Liver (tissue), 9 donors: ENCODE measurements around the gene IGF2. TPM values are rescaled to one million over a fixed set of nuclear protein-coding genes. Genes with fewer than 3 reads are reported as not detected.

Experiments used
- DNase-seq: peaks from one replicate; pipeline ENCODE4 v3.0.0-alpha.2; 2017; ENCODE audit warnings: low spot score
- H3K27ac ChIP-seq, 2 donors: one replicate each; pipeline ENCODE4 v1.7.0; 2013; ENCODE audit warnings: inconsistent platforms in 2 of 2, low read length in 2 of 2, control low read depth in 1 of 2, low read depth in 1 of 2, mild to moderate bottlenecking in 1 of 2
- H3K27me3 ChIP-seq, 4 donors: one replicate each; pipeline versions ENCODE4 v1.6.1 to v1.7.0; 2013; ENCODE audit warnings: low read length in 3 of 4, inconsistent platforms in 1 of 4, mild to moderate bottlenecking in 1 of 4, moderate library complexity in 1 of 4; ENCODE audit not compliant: control insufficient read depth in 4 of 4, insufficient read depth in 4 of 4
- H3K36me3 ChIP-seq, 4 donors: one replicate each; pipeline versions ENCODE4 v1.6.1 to v1.7.0; 2013; ENCODE audit warnings: low read length in 3 of 4, mild to moderate bottlenecking in 3 of 4, low read depth in 1 of 4, moderate library complexity in 1 of 4; ENCODE audit not compliant: control insufficient read depth in 4 of 4, insufficient read depth in 3 of 4
- H3K4me1 ChIP-seq, 4 donors: one replicate each; pipeline versions ENCODE4 v1.6.1 to v1.7.0; 2013; ENCODE audit warnings: low read length in 3 of 4, mild to moderate bottlenecking in 3 of 4, moderate library complexity in 1 of 4; ENCODE audit not compliant: control insufficient read depth in 4 of 4, insufficient read depth in 4 of 4
- H3K4me3 ChIP-seq, 3 donors: one replicate each; pipeline versions ENCODE4 v1.6.1 to v1.7.0; 2013; ENCODE audit warnings: low read length in 3 of 3, control low read depth in 1 of 3, low read depth in 1 of 3, mild to moderate bottlenecking in 1 of 3
- H3K9ac ChIP-seq, 2 donors: one replicate each; pipeline ENCODE4 v1.7.0; 2013; ENCODE audit warnings: low read length in 2 of 2, mild to moderate bottlenecking in 2 of 2, moderate library complexity in 2 of 2, control low read depth in 1 of 2, low read depth in 1 of 2
- H3K9me3 ChIP-seq, 4 donors: one replicate each; pipeline versions ENCODE4 v1.6.1 to v1.7.0; 2013; ENCODE audit warnings: low read length in 3 of 4; ENCODE audit not compliant: control insufficient read depth in 4 of 4
- EGR1 ChIP-seq, 2 donors: IDR thresholded peaks; 2 replicates each; pipeline ENCODE4 v1.6.1; 2016 to 2018; ENCODE audit warnings: antibody characterized with exemption in 2 of 2, low read depth in 2 of 2
- FOXA1 ChIP-seq: IDR thresholded peaks from 2 replicates; pipeline ENCODE4 v1.6.1; 2016; ENCODE audit warnings: antibody characterized with exemption
- FOXA2 ChIP-seq: IDR thresholded peaks from 2 replicates; pipeline ENCODE4 v1.6.1; 2016; ENCODE audit warnings: antibody characterized with exemption
- GABPA ChIP-seq, 2 donors: IDR thresholded peaks in 1 of 2; conservative IDR thresholded peaks in 1 of 2; 2 replicates each; pipeline ENCODE4 v1.6.1; 2016; ENCODE audit warnings: antibody characterized with exemption in 2 of 2, mild to moderate bottlenecking in 1 of 2, moderate library complexity in 1 of 2
- HNF4A ChIP-seq, 2 donors: conservative IDR thresholded peaks; 2 replicates each; pipeline ENCODE4 v1.6.1; 2016; ENCODE audit warnings: antibody characterized with exemption in 2 of 2, mild to moderate bottlenecking in 2 of 2
- HNF4G ChIP-seq: IDR thresholded peaks from 2 replicates; pipeline ENCODE4 v1.6.1; 2016; ENCODE audit warnings: antibody characterized with exemption
- JUND ChIP-seq, 2 donors: IDR thresholded peaks; 2 replicates each; pipeline ENCODE4 v1.6.1; 2016; ENCODE audit warnings: antibody characterized with exemption in 2 of 2
- NR2F2 ChIP-seq: IDR thresholded peaks from 2 replicates; pipeline ENCODE4 v1.6.1; 2016; ENCODE audit warnings: antibody characterized with exemption
- RAD21 ChIP-seq, 2 donors: IDR thresholded peaks; 2 replicates each; pipeline ENCODE4 v1.6.1; 2016; ENCODE audit warnings: antibody characterized with exemption in 2 of 2, mild to moderate bottlenecking in 2 of 2
- RXRA ChIP-seq, 2 donors: IDR thresholded peaks; 2 replicates each; pipeline ENCODE4 v1.6.1; 2017 to 2018; ENCODE audit warnings: antibody characterized with exemption in 2 of 2, mild to moderate bottlenecking in 1 of 2
- SP1 ChIP-seq: IDR thresholded peaks from 2 replicates; pipeline ENCODE4 v1.6.1; 2018; ENCODE audit warnings: antibody characterized with exemption, mild to moderate bottlenecking
- TAF1 ChIP-seq: conservative IDR thresholded peaks from 2 replicates; pipeline ENCODE4 v1.6.1; 2016; ENCODE audit warnings: antibody characterized with exemption, mild to moderate bottlenecking
- YY1 ChIP-seq: IDR thresholded peaks from 2 replicates; pipeline ENCODE4 v1.6.1; 2016; ENCODE audit warnings: antibody characterized with exemption, mild to moderate bottlenecking
- WGBS: extraction: QIAGEN DNeasy Blood & Tissue Kit; methylation state at CpG from one replicate; pipeline ENCODE4 v1.1.7; 2013; 5-methylcytosine and 5-hydroxymethylcytosine counted together
- polyA plus RNA-seq, 2 donors: library from polyadenylated mRNA; stranded (reverse) in 1 of 2; unstranded in 1 of 2; fragments of 200-250 nt in 1 of 2; fragments of >200 nt in 1 of 2; fragmentation: Nextera tagmentation in 1 of 2; extraction: Ambion mirVana in 1 of 2; gene quantifications; one replicate each; pipeline versions ENCODE4 v1.2.1 to v1.2.3, GENCODE V29; 2013 to 2015
- total RNA-seq, 2 donors: library from RNA; depleted of rRNA; stranded (reverse); fragments of >200 nt; gene quantifications; one replicate each; pipeline ENCODE4 v1.2.3, GENCODE V29; 2014
- TF ChIP-seq, protein P1 (sequence below): IDR thresholded peaks from 2 replicates; pipeline ENCODE4 v1.6.1; 2016; ENCODE audit warnings: antibody characterized with exemption
- TF ChIP-seq, protein P2 (sequence below): IDR thresholded peaks from 2 replicates; pipeline ENCODE4 v1.6.1; 2016; ENCODE audit warnings: antibody characterized with exemption
- TF ChIP-seq, protein P3 (sequence below): IDR thresholded peaks from 2 replicates; pipeline ENCODE4 v1.6.1; 2016; ENCODE audit warnings: antibody characterized with exemption, mild to moderate bottlenecking
- TF ChIP-seq, protein P4 (sequence below): IDR thresholded peaks from 2 replicates; pipeline ENCODE4 v1.6.1; 2016; ENCODE audit warnings: antibody characterized with exemption
- TF ChIP-seq, protein P5 (sequence below): fragments of 150-350 bp; IDR thresholded peaks from 2 replicates; pipeline ENCODE4 v1.5.1; 2017; ENCODE audit warnings: improper control_type of control experiment, low read depth, low read length; ENCODE audit not compliant: missing input control
- donor health status: healthy.
- donor health status: healthy.
- donor health status: healthy.
- donor health status: healthy.
- donor health status: healthy.

The IGF2 gene
- total and polyA plus RNA-seq, 4 donors = 70.5 to 1,440 (median 192) TPM

DNA sequence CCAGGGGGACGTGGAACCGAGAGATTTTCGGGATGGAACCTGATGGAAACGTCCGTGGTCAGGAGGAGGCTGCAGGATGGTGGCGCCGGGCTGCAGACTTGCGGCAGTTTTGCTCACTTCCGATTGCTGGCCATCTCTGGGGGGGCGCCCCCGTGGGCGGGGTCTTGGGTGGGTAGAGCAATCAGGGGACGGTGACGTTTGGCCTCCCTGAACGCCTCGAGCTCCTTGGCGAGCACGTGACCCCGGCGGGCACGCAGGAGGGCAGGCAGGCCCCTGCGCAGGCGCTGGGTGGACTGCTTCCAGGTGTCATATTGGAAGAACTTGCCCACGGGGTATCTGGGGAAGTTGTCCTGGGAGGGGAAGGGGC, 6.3 kb downstream of the IGF2 start:
- H3K27me3 ChIP-seq = no peaks in the 10 kb centered on the region
- peaks cover 10 to 51% (median 37%) of the 10 kb centered on the region in 4 donors for H3K4me1 ChIP-seq
- peak; percentile 57 for DNase-seq
- no peak overlapping the region for H3K4me3 ChIP-seq
- no peak for TF ChIP-seq RAD21 (IDR thresholded peaks at IDR 0.05)
- TF ChIP-seq HNF4A (conservative IDR thresholded peaks at IDR 0.05) = no peak
- TF ChIP-seq, protein P1, sequence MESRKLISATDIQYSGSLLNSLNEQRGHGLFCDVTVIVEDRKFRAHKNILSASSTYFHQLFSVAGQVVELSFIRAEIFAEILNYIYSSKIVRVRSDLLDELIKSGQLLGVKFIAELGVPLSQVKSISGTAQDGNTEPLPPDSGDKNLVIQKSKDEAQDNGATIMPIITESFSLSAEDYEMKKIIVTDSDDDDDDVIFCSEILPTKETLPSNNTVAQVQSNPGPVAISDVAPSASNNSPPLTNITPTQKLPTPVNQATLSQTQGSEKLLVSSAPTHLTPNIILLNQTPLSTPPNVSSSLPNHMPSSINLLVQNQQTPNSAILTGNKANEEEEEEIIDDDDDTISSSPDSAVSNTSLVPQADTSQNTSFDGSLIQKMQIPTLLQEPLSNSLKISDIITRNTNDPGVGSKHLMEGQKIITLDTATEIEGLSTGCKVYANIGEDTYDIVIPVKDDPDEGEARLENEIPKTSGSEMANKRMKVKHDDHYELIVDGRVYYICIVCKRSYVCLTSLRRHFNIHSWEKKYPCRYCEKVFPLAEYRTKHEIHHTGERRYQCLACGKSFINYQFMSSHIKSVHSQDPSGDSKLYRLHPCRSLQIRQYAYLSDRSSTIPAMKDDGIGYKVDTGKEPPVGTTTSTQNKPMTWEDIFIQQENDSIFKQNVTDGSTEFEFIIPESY = no peak
- no peak for TF ChIP-seq YY1
- TF ChIP-seq GABPA (IDR thresholded peaks at IDR 0.05 in 1 of 2, conservative IDR thresholded peaks at IDR 0.05 in 1 of 2) = no peak
- TF ChIP-seq RXRA (IDR thresholded peaks at IDR 0.05) = no peak
- no peak for TF ChIP-seq NR2F2
- TF ChIP-seq FOXA1 = no peak
- TF ChIP-seq, protein P2, sequence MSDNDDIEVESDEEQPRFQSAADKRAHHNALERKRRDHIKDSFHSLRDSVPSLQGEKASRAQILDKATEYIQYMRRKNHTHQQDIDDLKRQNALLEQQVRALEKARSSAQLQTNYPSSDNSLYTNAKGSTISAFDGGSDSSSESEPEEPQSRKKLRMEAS = no peak
- TF ChIP-seq, protein P3, sequence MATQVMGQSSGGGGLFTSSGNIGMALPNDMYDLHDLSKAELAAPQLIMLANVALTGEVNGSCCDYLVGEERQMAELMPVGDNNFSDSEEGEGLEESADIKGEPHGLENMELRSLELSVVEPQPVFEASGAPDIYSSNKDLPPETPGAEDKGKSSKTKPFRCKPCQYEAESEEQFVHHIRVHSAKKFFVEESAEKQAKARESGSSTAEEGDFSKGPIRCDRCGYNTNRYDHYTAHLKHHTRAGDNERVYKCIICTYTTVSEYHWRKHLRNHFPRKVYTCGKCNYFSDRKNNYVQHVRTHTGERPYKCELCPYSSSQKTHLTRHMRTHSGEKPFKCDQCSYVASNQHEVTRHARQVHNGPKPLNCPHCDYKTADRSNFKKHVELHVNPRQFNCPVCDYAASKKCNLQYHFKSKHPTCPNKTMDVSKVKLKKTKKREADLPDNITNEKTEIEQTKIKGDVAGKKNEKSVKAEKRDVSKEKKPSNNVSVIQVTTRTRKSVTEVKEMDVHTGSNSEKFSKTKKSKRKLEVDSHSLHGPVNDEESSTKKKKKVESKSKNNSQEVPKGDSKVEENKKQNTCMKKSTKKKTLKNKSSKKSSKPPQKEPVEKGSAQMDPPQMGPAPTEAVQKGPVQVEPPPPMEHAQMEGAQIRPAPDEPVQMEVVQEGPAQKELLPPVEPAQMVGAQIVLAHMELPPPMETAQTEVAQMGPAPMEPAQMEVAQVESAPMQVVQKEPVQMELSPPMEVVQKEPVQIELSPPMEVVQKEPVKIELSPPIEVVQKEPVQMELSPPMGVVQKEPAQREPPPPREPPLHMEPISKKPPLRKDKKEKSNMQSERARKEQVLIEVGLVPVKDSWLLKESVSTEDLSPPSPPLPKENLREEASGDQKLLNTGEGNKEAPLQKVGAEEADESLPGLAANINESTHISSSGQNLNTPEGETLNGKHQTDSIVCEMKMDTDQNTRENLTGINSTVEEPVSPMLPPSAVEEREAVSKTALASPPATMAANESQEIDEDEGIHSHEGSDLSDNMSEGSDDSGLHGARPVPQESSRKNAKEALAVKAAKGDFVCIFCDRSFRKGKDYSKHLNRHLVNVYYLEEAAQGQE = no peak
- no peak for TF ChIP-seq SP1
- TF ChIP-seq, protein P4, sequence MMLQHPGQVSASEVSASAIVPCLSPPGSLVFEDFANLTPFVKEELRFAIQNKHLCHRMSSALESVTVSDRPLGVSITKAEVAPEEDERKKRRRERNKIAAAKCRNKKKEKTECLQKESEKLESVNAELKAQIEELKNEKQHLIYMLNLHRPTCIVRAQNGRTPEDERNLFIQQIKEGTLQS = no peak
- TF ChIP-seq, protein P5, sequence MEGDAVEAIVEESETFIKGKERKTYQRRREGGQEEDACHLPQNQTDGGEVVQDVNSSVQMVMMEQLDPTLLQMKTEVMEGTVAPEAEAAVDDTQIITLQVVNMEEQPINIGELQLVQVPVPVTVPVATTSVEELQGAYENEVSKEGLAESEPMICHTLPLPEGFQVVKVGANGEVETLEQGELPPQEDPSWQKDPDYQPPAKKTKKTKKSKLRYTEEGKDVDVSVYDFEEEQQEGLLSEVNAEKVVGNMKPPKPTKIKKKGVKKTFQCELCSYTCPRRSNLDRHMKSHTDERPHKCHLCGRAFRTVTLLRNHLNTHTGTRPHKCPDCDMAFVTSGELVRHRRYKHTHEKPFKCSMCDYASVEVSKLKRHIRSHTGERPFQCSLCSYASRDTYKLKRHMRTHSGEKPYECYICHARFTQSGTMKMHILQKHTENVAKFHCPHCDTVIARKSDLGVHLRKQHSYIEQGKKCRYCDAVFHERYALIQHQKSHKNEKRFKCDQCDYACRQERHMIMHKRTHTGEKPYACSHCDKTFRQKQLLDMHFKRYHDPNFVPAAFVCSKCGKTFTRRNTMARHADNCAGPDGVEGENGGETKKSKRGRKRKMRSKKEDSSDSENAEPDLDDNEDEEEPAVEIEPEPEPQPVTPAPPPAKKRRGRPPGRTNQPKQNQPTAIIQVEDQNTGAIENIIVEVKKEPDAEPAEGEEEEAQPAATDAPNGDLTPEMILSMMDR = no peak
- TF ChIP-seq HNF4G = no peak
- TF ChIP-seq EGR1 (IDR thresholded peaks at IDR 0.05; ENCODE audit: low read depth in 2 of 2) = no peak
- no peak for TF ChIP-seq FOXA2
- no peak for TF ChIP-seq JUND (IDR thresholded peaks at IDR 0.05)
- no peak for TF ChIP-seq TAF1
- WGBS = 71% methylated on average over 24 of the region's 24 CpGs
- no peak overlapping the region for H3K9ac ChIP-seq
- no peak overlapping the region for H3K27ac ChIP-seq
- peaks cover 5 to 30% (median 22%) of the 10 kb centered on the region in 4 donors for H3K36me3 ChIP-seq
- no peaks in the 10 kb centered on the region for H3K9me3 ChIP-seq
